Measurements from ENCODE around the gene FBXL14. TPM values are rescaled to one million over a fixed set of nuclear protein-coding genes. Genes with fewer than 3 reads are reported as not detected.
A peak's percentile ranks its signal among the peaks of the same experiment; 100 is the strongest.

The FBXL14 gene
- total and polyA plus RNA-seq, 7 donors, result 7.5 to 26.4 (median 12.2) TPM

DNA sequence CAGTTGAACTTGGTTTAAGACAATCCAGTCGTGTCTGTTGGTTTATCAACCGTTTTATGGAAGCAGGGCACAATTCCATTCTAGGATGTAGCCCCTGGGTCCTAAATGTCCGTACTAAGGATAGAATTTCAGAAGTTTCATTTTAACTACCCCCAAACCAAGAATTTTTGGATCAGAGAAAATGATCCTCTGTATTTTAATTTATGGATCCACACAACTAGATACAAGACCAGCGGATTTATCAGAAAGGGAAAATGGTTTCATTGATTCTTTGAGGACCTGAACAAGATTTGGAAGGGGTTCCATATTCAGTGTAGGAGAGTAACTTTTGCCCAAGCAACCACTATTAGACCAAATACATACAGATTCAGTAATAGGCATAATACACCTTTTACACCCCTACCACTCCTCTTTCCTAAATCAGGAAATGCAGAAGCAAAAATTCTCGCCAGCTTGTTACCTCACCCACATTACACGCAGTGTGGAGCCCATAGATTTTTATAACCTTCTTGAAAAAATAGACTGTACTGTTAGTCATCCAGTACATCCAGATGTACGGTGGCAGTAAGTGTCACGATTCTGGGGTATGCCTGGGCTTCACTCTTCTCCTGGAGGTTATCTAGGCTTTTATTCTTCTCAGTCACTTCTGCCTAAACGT lies 1.4 kb upstream of the FBXL14 start:
- Histone ChIP-seq H3K36me3 (no peaks in the 10 kb centered on the region), H3K27ac (peak overlapping the region; percentile 93 to 100 (median 96)), H3K9me3 (no peaks in the 10 kb centered on the region), H3K27me3 (no peaks in the 10 kb centered on the region), H3K4me1 (peaks cover 0 to 45% (median 34%) of the 10 kb centered on the region in 4 donors), H3K4me3 (peak overlapping the region in 3 of 4 donors; percentile 71 to 93 (median 86))
- intact Hi-C loops (cut with DNase I), result loop anchor here (10.0 kb wide), 1 partner anchor 1021 kb away; no protein-coding TSS in a partner anchor
- TF ChIP-seq POLR2A (IDR thresholded peaks at IDR 0.05), result no peak
- no peak for TF ChIP-seq POLR2AphosphoS5 (IDR thresholded peaks at IDR 0.05)
- TF ChIP-seq EP300 (IDR thresholded peaks at IDR 0.05), result no peak
- TF ChIP-seq, protein P1, sequence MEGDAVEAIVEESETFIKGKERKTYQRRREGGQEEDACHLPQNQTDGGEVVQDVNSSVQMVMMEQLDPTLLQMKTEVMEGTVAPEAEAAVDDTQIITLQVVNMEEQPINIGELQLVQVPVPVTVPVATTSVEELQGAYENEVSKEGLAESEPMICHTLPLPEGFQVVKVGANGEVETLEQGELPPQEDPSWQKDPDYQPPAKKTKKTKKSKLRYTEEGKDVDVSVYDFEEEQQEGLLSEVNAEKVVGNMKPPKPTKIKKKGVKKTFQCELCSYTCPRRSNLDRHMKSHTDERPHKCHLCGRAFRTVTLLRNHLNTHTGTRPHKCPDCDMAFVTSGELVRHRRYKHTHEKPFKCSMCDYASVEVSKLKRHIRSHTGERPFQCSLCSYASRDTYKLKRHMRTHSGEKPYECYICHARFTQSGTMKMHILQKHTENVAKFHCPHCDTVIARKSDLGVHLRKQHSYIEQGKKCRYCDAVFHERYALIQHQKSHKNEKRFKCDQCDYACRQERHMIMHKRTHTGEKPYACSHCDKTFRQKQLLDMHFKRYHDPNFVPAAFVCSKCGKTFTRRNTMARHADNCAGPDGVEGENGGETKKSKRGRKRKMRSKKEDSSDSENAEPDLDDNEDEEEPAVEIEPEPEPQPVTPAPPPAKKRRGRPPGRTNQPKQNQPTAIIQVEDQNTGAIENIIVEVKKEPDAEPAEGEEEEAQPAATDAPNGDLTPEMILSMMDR (IDR thresholded peaks at IDR 0.05), result no peak
- DNase-seq, result no peak
- 24 to 64% methylated on average over 9 of the region's 9 CpGs for WGBS, 2 donors

DNA sequence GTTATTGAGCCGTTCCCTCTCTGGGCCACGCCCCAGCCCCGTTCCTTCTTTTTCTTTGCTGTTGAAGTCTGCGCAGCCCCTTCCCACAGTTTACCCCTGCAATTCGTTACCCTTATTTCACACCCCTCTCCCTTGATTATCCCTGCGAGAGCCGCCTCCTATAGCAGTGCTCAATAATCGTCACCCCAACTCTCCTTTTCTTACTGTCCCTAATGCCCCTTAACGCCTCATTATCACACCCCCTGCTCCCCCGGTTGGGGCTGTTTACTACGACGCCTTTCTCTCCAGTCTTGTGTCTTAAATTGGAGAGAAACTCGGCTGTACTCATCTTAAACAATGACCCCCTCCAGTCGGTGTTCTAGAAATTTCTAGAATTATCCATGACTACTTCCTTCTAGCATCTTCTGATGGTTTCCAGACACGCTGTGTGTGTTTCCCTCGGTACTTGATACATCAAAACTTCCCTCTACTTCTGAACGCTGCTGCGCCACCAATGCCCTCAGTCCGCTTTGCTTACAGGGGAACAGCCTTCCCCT lies 713 bp upstream of the FBXL14 start:
- intact Hi-C loops (cut with DNase I), result loop anchor here (10.0 kb wide), 1 partner anchor 1020 kb away; no protein-coding TSS in a partner anchor
- WGBS, 2 donors, result 9 to 11% methylated on average over 19 of the region's 19 CpGs

DNA sequence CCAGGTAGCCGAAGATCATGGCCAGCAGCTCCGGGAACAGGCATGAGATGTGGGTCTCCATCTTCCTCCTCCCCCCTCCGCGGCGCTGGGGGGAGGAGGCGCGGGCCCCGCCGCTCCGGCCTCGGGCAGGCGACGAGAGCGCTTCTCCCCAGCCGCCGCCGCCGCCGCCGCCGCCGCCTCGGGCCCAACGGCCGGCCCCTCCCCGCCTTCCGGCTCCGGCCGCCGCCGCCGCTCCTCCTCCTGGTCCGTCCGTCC lies 448 bp downstream of the FBXL14 start:
- 0 to 1% methylated on average over 34 of the region's 34 CpGs for WGBS, 2 donors

More for the DNA sequence above, 713 bp upstream of the FBXL14 start:
- H3K4me1 ChIP-seq, result peaks cover 0 to 52% (median 41%) of the 10 kb centered on the region in 4 donors
- peak overlapping the region; percentile 93 to 100 (median 96) for H3K27ac ChIP-seq
- H3K4me3 ChIP-seq, result peak overlapping the region; percentile 52 to 93 (median 78)
- no peaks in the 10 kb centered on the region for H3K9me3 ChIP-seq
- H3K36me3 ChIP-seq, result no peaks in the 10 kb centered on the region
- peak; percentile 76 for DNase-seq
- no peaks in the 10 kb centered on the region for H3K27me3 ChIP-seq
- TF ChIP-seq POLR2A (IDR thresholded peaks at IDR 0.05) (no peak), POLR2AphosphoS5 (IDR thresholded peaks at IDR 0.05) (peak; percentile 13 to 82 (median 52)), EP300 (IDR thresholded peaks at IDR 0.05) (peak in 1 of 4 donors; percentile 21)
- TF ChIP-seq, protein P1 (IDR thresholded peaks at IDR 0.05), result no peak

GRCh38 chr12:1593174-1594005 lies 991 bp downstream of the FBXL14 start:
- Histone ChIP-seq H3K27ac (peak overlapping the region; percentile 93 to 100 (median 96)), H3K27me3 (no peaks in the 10 kb centered on the region), H3K4me3 (peak overlapping the region; percentile 71 to 93 (median 81)), H3K9me3 (no peaks in the 10 kb centered on the region), H3K4me1 (peaks cover 0 to 67% (median 50%) of the 10 kb centered on the region in 4 donors), H3K36me3 (no peaks in the 10 kb centered on the region)
- DNase-seq, result peak; percentile 78
- intact Hi-C loops (cut with DNase I), result loop anchor here (5.0 to 10.0 kb wide), 3 partner anchors 311 to 1019 kb away; partner anchors contain the start of gene WNK1
- 2 to 9% methylated on average over 56 of the region's 56 CpGs for WGBS, 2 donors
- TF ChIP-seq POLR2AphosphoS5 (IDR thresholded peaks at IDR 0.05), result no peak
- no peak for TF ChIP-seq EP300 (IDR thresholded peaks at IDR 0.05)
- TF ChIP-seq, protein P1 (IDR thresholded peaks at IDR 0.05), result no peak
- TF ChIP-seq POLR2A (IDR thresholded peaks at IDR 0.05), result no peak

More for the DNA sequence above, 448 bp downstream of the FBXL14 start:
- Histone ChIP-seq H3K9me3 (no peaks in the 10 kb centered on the region), H3K36me3 (no peaks in the 10 kb centered on the region), H3K27ac (peak overlapping the region; percentile 93 to 100 (median 96)), H3K27me3 (no peaks in the 10 kb centered on the region), H3K4me3 (peak overlapping the region; percentile 71 to 93 (median 81)), H3K4me1 (peaks cover 0 to 61% (median 45%) of the 10 kb centered on the region in 4 donors)
- no peak for DNase-seq
- peak in 1 of 4 donors; percentile 25 for TF ChIP-seq POLR2AphosphoS5 (IDR thresholded peaks at IDR 0.05)
- TF ChIP-seq, protein P1 (IDR thresholded peaks at IDR 0.05), result no peak
- intact Hi-C loops (cut with DNase I), result loop anchor here (5.0 to 10.0 kb wide), 3 partner anchors 312 to 1019 kb away; partner anchors contain the start of gene WNK1
